ENCODE measurements around the gene UTP11.

UTP11 gene

DNA sequence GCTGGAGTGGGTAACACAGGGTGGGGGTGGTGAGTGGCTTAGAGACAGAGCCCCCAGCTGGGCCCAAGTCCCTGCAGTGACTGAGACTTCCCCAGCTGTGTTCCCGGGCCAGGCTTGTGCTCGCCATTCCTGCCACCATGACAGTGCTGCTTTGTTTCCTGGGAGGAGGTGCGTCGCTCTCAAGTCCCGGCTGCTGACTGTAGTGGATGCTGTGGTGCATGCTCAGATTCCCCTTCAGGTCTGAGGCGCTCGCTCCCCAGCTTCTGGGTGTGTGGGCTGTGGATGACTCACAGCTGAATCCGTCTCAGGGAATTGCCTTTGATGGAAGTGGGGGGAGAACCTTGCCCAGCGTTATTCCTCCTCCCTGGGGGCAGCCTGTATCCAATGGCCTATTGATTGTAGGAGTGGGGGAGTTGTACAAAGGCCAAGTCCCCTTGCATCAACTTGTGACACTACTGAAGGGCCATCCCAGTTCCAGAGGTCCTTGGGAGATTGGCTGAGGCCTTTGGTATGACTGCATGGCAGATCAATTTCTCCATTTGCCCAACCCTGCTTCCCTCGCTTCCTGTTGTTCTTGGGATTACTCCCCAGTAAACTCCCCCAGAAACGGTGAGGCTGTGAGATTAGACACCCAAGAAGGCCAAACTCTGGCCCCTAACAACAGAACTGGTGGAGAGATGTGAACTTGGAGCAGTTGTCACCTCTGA, 51.8 kb downstream of the UTP11 start:
- Histone ChIP-seq H3K27me3 (ENCODE audit: insufficient read depth, low read depth, severe bottlenecking) (no peaks in the 10 kb centered on the region), H3K9me3 (ENCODE audit: severe bottlenecking) (no peaks in the 10 kb centered on the region), H3K4me3 (ENCODE audit: low read depth, low read length) (no peak overlapping the region), H3K27ac (no peak overlapping the region), H3K36me3 (no peaks in the 10 kb centered on the region)
- no peak for DNase-seq
- TF ChIP-seq, protein P1, sequence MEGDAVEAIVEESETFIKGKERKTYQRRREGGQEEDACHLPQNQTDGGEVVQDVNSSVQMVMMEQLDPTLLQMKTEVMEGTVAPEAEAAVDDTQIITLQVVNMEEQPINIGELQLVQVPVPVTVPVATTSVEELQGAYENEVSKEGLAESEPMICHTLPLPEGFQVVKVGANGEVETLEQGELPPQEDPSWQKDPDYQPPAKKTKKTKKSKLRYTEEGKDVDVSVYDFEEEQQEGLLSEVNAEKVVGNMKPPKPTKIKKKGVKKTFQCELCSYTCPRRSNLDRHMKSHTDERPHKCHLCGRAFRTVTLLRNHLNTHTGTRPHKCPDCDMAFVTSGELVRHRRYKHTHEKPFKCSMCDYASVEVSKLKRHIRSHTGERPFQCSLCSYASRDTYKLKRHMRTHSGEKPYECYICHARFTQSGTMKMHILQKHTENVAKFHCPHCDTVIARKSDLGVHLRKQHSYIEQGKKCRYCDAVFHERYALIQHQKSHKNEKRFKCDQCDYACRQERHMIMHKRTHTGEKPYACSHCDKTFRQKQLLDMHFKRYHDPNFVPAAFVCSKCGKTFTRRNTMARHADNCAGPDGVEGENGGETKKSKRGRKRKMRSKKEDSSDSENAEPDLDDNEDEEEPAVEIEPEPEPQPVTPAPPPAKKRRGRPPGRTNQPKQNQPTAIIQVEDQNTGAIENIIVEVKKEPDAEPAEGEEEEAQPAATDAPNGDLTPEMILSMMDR (IDR thresholded peaks at IDR 0.05; ENCODE audit: low read depth, low read length) = no peak

DNA sequence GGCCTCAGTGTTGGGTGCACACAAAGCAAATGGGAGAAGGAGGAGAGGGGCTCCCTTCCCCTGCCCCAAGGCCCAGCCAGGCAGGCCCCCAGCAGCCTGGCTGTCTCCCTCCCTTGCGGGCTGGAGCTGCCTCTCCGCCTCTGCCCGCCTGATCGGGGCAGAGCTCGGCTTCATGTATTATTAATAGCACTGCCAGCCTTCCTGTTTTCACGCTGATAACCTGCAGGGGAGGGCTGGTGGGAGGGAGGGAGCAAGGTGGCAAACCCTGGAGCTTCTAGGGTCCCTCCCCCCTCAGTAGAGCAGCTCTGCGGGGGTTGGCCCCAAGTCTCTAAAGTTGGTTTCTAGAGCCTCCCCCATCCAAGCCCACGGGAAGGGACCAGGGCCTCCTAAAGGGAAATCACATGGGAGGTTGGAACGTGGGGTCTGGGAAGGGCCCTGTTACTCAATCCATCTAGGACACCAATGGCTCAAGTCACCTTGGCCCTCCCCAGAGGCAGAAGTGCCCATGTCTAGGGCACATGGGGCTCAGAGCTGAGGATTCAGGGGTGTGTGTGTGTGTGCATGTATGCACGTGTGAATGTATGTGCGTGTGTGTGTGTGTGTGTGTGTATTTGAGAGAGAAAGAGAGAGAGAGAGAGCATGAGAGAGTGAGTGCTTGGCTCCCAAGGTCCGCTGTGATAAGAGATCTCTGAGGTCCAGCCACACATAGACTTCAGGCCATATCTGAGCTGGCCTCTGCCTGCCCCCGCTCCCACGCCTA, 55.9 kb downstream of the UTP11 start:
- DNase-seq = no peak
- Histone ChIP-seq H3K9me3 (ENCODE audit: severe bottlenecking) (no peaks in the 10 kb centered on the region), H3K36me3 (no peaks in the 10 kb centered on the region), H3K27me3 (ENCODE audit: insufficient read depth, low read depth, severe bottlenecking) (no peaks in the 10 kb centered on the region), H3K27ac (no peak overlapping the region), H3K4me3 (ENCODE audit: low read depth, low read length) (no peak overlapping the region)
- TF ChIP-seq, protein P1 (IDR thresholded peaks at IDR 0.05; ENCODE audit: low read depth, low read length) = no peak

DNA sequence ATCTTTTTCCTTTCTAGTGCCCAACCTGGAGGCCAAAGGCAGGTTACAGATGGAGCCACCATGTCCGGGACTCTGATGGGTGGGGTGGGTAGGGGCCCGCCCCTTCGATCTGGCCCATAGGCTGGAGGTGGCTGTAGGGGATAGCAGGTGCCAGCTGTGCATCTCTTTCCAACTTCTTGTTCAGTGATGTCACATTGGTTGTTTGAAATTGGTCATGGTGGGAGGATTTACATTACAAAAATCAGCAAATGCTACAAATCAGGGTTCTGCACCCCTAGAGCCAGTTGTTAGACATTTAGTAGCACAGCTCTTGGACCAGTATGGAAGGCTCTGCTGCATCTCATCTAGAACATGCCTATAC, 56.4 kb downstream of the UTP11 start:
- Histone ChIP-seq H3K27me3 (ENCODE audit: insufficient read depth, low read depth, severe bottlenecking) (no peaks in the 10 kb centered on the region), H3K4me3 (ENCODE audit: low read depth, low read length) (no peak overlapping the region), H3K27ac (no peak overlapping the region), H3K36me3 (no peaks in the 10 kb centered on the region), H3K9me3 (ENCODE audit: severe bottlenecking) (no peaks in the 10 kb centered on the region)
- TF ChIP-seq, protein P1 (IDR thresholded peaks at IDR 0.05; ENCODE audit: low read depth, low read length) = no peak
- no peak for DNase-seq

DNA sequence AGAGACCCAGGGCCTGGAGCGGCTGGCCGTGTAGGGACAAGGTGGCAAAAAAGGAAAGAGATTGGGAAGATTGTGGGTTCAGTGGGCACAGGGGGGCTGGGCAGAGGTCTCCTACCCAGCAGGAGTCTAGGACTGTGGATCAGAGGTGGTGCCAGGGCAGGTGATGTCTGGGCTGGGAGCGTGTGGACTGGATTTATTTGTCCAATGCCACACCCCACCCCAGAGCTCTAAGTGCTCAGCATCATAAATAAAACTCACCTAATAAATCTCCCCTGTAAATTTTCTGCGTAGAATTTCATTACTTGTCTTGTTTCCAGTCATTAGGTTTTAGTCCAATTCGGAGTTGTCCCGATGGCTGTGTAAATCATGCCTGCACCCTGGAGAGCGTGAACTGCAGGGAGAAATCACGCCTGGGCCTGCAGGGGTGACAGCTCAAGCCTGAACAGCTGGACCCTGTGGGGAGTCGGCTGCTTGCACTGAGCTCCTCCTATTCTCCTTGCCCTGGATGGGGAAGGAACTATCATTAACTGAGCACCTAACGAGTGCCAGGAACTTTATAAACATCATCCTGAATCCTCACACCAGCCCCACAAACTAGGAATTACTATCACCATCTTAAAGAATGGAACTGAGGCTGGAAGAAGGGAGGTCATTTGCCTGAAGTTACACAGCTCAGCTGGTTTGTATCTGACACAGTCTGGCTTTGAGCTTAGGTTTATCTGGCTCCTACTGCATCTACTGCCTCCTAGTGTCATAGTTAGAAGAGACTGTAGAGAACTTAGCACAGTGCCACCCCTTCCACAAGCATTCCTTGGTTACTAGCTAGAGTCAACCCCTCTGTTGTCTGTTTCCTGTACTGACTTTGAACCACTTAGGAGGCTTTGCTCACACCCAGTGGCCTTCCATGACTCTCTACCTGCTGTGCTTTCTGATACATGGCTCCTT, 59.0 kb downstream of the UTP11 start:
- Histone ChIP-seq H3K4me3 (ENCODE audit: low read depth, low read length) (no peak overlapping the region), H3K9me3 (ENCODE audit: severe bottlenecking) (no peaks in the 10 kb centered on the region), H3K27me3 (ENCODE audit: insufficient read depth, low read depth, severe bottlenecking) (no peaks in the 10 kb centered on the region), H3K27ac (no peak overlapping the region), H3K36me3 (no peaks in the 10 kb centered on the region)
- TF ChIP-seq, protein P1 (IDR thresholded peaks at IDR 0.05; ENCODE audit: low read depth, low read length) = peak; percentile 76
- peak; percentile 36 for DNase-seq

DNA sequence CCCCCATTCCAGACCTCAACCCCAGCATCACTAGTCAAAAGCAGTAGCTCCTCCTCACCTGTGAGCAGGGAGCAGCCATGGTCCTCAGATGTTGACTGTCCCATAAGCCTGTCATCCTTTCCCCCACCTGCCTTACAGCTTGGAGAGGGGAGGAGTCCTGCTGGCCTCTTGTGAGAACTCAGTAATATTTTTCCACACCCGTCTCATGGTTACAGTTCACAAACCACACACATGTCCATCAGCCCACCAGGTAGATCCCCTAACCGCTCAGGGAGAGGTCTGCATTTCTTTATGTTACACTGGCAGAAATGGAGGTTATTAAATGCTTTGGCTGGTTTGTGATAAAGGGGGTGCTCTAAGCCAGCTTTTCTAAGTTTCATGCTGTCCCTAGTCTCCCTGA, 60.3 kb downstream of the UTP11 start:
- Histone ChIP-seq H3K4me3 (ENCODE audit: low read depth, low read length) (no peak overlapping the region), H3K36me3 (no peaks in the 10 kb centered on the region), H3K27ac (no peak overlapping the region), H3K27me3 (ENCODE audit: insufficient read depth, low read depth, severe bottlenecking) (no peaks in the 10 kb centered on the region), H3K9me3 (ENCODE audit: severe bottlenecking) (no peaks in the 10 kb centered on the region)
- TF ChIP-seq, protein P1 (IDR thresholded peaks at IDR 0.05; ENCODE audit: low read depth, low read length) = no peak
- DNase-seq = no peak
